Breast epithelium (tissue), 4 donors: ENCODE results near the gene AGER. TPM values are rescaled to one million over a fixed set of nuclear protein-coding genes. Genes with fewer than 3 reads are reported as not detected.

Experiments used
- DNase-seq, 2 donors: peaks; one replicate each; pipeline ENCODE4 v3.0.0-alpha.2; 2019; ENCODE audit warnings: low spot score in 2 of 2
- H3K27ac ChIP-seq, 2 donors: fragments of 200-600 bp; sonication (generic) in 1 of 2; one replicate each; pipeline ENCODE4 v1.5.1; 2016 to 2019; ENCODE audit warnings: mild to moderate bottlenecking in 1 of 2
- H3K27me3 ChIP-seq, 2 donors: fragments of 200-600 bp; sonication (generic) in 1 of 2; one replicate each; pipeline versions ENCODE4 v1.5.1 to v1.6.0; 2017 to 2019; ENCODE audit warnings: control low read depth in 1 of 2, mild to moderate bottlenecking in 1 of 2
- H3K36me3 ChIP-seq: fragments of 200-600 bp; one replicate; pipeline ENCODE4 v1.5.1; 2019
- H3K4me1 ChIP-seq, 2 donors: fragments of 200-600 bp; sonication (generic); one replicate each; pipeline ENCODE4 v1.5.1; 2016 to 2019; ENCODE audit warnings: control low read depth in 1 of 2
- H3K4me3 ChIP-seq, 3 donors: fragments of 200-600 bp; sonication (generic); 1 replicate in 2 of 3; 2 replicates in 1 of 3; pipeline ENCODE4 v1.5.1; 2016 to 2019; ENCODE audit warnings: mild to moderate bottlenecking in 3 of 3, moderate library complexity in 2 of 3
- H3K9me3 ChIP-seq, 2 donors: fragments of 200-600 bp; sonication (generic) in 1 of 2; one replicate each; pipeline ENCODE4 v1.5.1; 2016 to 2019; ENCODE audit warnings: control low read depth in 1 of 2
- POLR2A ChIP-seq: fragments of 450-650 bp; IDR thresholded peaks from one replicate; pipeline ENCODE4 v1.6.1; 2016; ENCODE audit warnings: antibody characterized with exemption, mild to moderate bottlenecking, moderate library complexity
- POLR2AphosphoS5 ChIP-seq, 3 donors: sonication (generic); formaldehyde crosslinking; IDR thresholded peaks; one replicate each; pipeline ENCODE4 v1.6.1; 2017; ENCODE audit warnings: antibody characterized with exemption in 3 of 3
- intact Hi-C: fragments of 100-400 bp; cut with DNase I; formaldehyde crosslinking; loops from one replicate; pipeline ENCODE4 v1.15.1; 2023; ENCODE audit warnings: low total_unique reads
- total RNA-seq, 3 donors: library from RNA; depleted of rRNA; stranded (reverse); fragments of >200 nt; gene quantifications; one replicate each; pipeline ENCODE4 v1.1.0, GENCODE V29; 2016
- TF ChIP-seq, protein P1 (sequence below), 3 donors: fragments of 450-650 bp; IDR thresholded peaks; one replicate each; pipeline ENCODE4 v1.5.1; 2016 to 2017; ENCODE audit warnings: antibody characterized with exemption in 3 of 3, mild to moderate bottlenecking in 3 of 3, moderate library complexity in 3 of 3

The AGER gene
- total RNA-seq, 3 donors from 2014 or later: 1.3 to 2.6 (median 1.8) TPM

DNA sequence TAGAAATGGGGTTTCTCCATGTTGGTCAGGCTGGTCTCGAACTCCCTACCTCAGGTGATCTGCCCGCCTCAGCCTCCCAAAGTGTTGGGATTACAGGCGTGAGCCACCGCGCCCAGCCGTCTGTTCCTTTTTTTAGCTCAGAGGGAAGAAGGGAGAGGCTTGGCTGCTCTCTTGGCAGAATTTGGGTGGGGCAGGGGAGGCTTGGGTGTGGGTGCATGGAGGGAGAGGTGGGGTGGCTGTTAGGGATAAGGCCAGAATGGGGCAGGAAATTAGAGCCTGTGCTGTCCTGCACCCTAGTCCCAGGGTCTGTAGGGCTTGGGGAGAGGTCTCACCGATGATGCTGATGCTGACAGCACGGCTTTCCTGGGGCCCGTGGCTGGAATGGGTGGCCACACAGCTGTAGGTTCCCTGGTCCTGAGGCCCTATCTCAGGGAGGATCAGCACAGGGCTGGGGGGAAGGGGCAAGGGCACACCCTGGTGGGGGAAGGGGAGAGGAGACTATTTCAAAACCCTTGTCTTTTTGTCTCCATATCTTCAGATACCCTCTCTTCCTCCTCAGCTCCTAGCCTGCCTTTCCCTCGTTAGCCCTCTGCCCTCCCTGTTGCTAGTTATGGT, 2.0 kb downstream of the AGER start:
- H3K27me3 ChIP-seq: no peaks in the 10 kb centered on the region
- TF ChIP-seq POLR2A: no peak
- TF ChIP-seq, protein P1, sequence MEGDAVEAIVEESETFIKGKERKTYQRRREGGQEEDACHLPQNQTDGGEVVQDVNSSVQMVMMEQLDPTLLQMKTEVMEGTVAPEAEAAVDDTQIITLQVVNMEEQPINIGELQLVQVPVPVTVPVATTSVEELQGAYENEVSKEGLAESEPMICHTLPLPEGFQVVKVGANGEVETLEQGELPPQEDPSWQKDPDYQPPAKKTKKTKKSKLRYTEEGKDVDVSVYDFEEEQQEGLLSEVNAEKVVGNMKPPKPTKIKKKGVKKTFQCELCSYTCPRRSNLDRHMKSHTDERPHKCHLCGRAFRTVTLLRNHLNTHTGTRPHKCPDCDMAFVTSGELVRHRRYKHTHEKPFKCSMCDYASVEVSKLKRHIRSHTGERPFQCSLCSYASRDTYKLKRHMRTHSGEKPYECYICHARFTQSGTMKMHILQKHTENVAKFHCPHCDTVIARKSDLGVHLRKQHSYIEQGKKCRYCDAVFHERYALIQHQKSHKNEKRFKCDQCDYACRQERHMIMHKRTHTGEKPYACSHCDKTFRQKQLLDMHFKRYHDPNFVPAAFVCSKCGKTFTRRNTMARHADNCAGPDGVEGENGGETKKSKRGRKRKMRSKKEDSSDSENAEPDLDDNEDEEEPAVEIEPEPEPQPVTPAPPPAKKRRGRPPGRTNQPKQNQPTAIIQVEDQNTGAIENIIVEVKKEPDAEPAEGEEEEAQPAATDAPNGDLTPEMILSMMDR (IDR thresholded peaks at IDR 0.05): no peak
- H3K27ac ChIP-seq: peak overlapping the region in 1 of 2 donors; percentile 75
- no peak overlapping the region for H3K4me3 ChIP-seq
- intact Hi-C loops: no loop called here
- H3K9me3 ChIP-seq: no peaks in the 10 kb centered on the region
- no peaks in the 10 kb centered on the region for H3K36me3 ChIP-seq
- no peak for DNase-seq
- peaks cover 0 to 10% of the 10 kb centered on the region in 2 donors for H3K4me1 ChIP-seq

- Histone ChIP-seq H3K27ac (no peak overlapping the region), H3K27me3 (no peaks in the 10 kb centered on the region), H3K4me3 (no peak overlapping the region), H3K9me3 (no peaks in the 10 kb centered on the region), H3K36me3 (no peaks in the 10 kb centered on the region), H3K4me1 (peaks cover 0 to 18% of the 10 kb centered on the region in 2 donors)
- no peak for TF ChIP-seq POLR2AphosphoS5 (IDR thresholded peaks at IDR 0.05)
- TF ChIP-seq, protein P1 (IDR thresholded peaks at IDR 0.05): no peak
- no peak for TF ChIP-seq POLR2A
- intact Hi-C loops: no loop called here
- no peak for DNase-seq
Measured at GRCh38 chr6:32181148-32181702, 2.8 kb downstream of the AGER start.

DNA sequence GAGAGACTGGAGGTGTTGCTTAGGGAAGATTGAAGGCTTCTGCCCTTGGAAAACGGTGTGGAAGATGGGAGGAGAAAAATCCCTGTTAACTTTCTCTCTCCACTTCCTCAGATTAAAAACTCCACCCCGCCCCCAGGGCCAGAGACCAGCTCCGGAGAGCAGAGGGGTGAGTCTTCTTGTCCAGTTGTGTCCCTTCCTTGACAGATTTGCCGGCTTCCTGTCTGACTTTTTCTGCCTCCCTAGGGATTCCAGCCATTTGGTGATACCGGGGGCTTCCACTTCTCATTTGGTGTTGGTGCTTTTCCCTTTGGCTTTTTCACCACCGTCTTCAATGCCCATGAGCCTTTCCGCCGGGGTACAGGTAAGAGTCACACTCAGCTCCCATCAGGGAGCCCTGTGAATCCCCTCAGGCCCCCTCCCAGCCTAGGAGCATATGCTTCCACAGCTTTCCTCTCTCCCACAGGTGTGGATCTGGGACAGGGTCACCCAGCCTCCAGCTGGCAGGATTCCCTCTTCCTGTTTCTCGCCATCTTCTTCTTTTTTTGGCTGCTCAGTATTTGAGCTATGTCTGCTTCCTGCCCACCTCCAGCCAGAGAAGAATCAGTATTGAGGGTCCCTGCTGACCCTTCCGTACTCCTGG, 4.2 kb downstream of the AGER start:
- intact Hi-C loops: no loop called here
- no peak for TF ChIP-seq POLR2A
- no peak for TF ChIP-seq POLR2AphosphoS5 (IDR thresholded peaks at IDR 0.05)
- H3K27ac ChIP-seq: peak overlapping the region in 1 of 2 donors; percentile 98
- no peaks in the 10 kb centered on the region for H3K36me3 ChIP-seq
- H3K4me1 ChIP-seq: peaks cover 0 to 24% of the 10 kb centered on the region in 2 donors
- H3K27me3 ChIP-seq: no peaks in the 10 kb centered on the region
- peak overlapping the region in 1 of 3 donors; percentile 91 for H3K4me3 ChIP-seq
- no peak for DNase-seq
- H3K9me3 ChIP-seq: no peaks in the 10 kb centered on the region

DNA sequence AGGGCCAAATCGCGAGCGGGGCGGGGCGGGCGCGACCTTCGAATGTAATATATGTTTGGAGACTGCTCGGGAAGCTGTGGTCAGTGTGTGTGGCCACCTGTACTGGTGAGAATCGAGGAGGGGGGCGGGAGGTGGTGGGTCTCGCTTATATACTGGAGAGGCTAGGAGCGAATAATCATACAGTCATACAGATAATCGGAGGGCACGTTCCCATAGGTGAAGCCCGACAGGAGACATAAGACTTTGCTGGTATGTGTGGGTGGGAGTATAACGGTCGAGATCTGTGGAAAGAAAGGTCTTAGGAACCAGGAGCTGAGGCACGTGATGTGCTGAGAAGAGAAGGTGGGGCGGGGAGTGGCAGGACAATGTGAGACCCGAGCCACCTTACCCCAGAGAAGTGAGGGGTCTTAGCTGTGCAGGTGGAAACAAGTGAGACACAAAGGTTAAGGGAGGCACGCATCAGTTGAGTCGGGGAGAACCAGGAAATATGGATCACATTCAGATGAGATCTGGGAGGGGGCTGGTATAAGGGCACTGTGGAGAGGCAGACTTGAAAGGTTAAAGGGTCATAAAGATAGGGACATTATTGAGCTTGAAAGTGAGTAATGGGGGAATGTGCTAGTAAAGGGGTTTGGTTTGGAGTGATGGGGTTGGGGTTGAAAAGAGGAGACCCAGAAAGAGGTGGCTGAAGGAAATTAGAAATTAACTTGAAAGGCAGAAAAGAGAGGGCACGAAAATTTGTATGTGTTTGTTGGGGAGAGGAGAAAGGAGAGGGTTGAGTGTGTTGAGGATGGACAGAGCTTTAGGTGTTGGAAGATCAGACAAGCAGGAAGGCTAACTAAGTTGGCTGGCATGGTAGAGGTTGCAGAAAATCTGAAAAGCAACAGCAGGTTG, 5.3 kb downstream of the AGER start:
- Histone ChIP-seq H3K4me3 (peak overlapping the region; percentile 72 to 91 (median 91)), H3K4me1 (peaks cover 0 to 28% of the 10 kb centered on the region in 2 donors), H3K27me3 (no peaks in the 10 kb centered on the region), H3K27ac (peak overlapping the region; percentile 95 to 98), H3K36me3 (no peaks in the 10 kb centered on the region), H3K9me3 (no peaks in the 10 kb centered on the region)
- DNase-seq: no peak
- TF ChIP-seq, protein P1 (IDR thresholded peaks at IDR 0.05): no peak
- no peak for TF ChIP-seq POLR2A
- TF ChIP-seq POLR2AphosphoS5 (IDR thresholded peaks at IDR 0.05): no peak
- intact Hi-C loops: no loop called here

DNA sequence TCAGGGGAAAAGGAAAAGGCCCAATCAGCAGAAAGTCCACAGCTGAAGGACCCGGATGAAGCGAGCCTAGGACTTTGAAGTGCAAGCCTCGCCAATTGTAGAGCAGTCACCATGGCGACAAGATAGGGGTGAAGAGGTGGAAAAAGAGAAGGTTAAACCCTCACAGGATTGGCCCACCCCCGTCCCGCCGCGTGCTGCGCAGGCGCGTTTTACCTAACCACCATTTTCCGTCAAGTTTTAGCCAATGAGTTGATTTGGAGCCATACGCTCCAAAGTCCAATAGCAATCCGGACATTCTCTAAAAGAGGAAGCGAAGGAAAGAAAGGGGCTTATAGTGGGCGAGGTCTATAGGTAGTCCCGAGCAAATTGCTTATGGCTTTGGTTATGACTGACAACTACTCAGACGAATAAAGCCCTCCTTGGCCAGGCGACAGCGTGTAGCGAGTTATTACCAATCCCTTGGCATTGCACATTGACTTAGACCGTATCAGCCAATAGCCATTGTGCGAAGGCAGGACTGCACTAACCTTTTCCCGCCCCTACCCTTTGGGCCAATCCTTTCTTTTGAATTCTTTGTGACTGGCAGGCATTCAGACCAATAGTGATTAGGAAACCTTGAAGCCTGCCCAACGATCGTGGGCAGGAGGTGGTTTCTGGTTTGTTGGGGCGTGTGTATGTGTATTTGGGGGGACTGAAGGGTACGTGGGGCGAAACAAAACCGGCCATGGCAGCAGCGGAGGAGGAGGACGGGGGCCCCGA, 6.1 kb downstream of the AGER start, which contains the start of gene RNF5:
TSS of gene RNF5 (plus strand) at position 618 of the 759 bp plus-strand sequence. CDS start at position 725, 107 bp downstream.
- TF ChIP-seq POLR2A: no peak
- TF ChIP-seq, protein P1 (IDR thresholded peaks at IDR 0.05): no peak
- TF ChIP-seq POLR2AphosphoS5 (IDR thresholded peaks at IDR 0.05): peak; percentile 52 to 78 (median 68)

More for the DNA sequence above, 6.1 kb downstream of the AGER start, which contains the start of gene RNF5:
- peak; percentile 95 to 99 for DNase-seq
- intact Hi-C loops: no loop called here
- peak within 1 kb of the TSS; percentile 95 to 98 for H3K27ac ChIP-seq
- H3K4me3 ChIP-seq: peak within 1 kb of the TSS; percentile 72 to 91 (median 91)
- H3K4me1 ChIP-seq: peaks cover 0 to 34% of the 10 kb centered on the region in 2 donors
- H3K36me3 ChIP-seq: no peaks in the 10 kb centered on the region
- H3K9me3 ChIP-seq: no peaks in the 10 kb centered on the region
- H3K27me3 ChIP-seq: no peaks in the 10 kb centered on the region
